Esophagus muscularis mucosa (tissue), 3 donors: ENCODE data around the gene DYDC2.

Experiments used
- CTCF ChIP-seq, 3 experiments: fragments of 200-600 bp in 2 of 3; fragments of 450-650 bp in 1 of 3; sonication (generic) in 2 of 3; IDR thresholded peaks; one replicate each; pipeline ENCODE4 v1.5.1; 2017 to 2019; ENCODE audit warnings: antibody characterized with exemption in 3 of 3, mild to moderate bottlenecking in 2 of 3, moderate library complexity in 1 of 3
- POLR2A ChIP-seq: fragments of 450-650 bp; IDR thresholded peaks from one replicate; pipeline ENCODE4 v1.6.1; 2017; ENCODE audit warnings: antibody characterized with exemption, moderate library complexity, mild to moderate bottlenecking, low read depth

DNA sequence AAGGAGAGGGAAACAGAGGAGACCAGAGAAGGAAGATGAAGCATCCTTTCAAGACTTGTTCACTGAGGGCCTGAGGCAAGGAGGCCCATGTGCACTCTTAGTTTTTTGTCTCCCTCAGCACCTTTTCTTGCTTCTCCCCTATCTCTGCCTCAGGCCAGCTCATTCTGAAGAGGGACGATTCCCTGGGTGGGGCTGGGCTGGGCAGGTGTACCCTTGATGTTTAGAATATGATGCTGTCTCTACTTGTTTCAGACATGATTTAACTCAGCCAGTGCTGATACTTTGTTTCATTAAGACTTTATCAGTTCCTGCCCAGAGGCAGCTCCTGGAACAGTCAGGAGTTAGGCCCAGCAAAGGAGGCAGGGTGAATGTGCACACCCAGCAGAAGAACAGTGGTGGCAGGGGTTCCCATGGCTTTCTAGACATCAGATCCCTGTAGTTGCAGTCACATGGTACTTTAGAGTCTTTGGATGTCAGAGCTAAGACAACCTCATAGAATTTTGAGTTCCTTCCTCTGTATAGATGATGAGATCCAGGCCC, 55.2 kb downstream of the DYDC2 start:
- no peak for TF ChIP-seq CTCF (IDR thresholded peaks at IDR 0.05)
- TF ChIP-seq POLR2A = no peak
